H4 (cell line): ENCODE data around the gene CFAP157. TPM values are rescaled to one million over a fixed set of nuclear protein-coding genes. Genes with fewer than 3 reads are reported as not detected.
"Not testable (repeated sequence)": the region's sequence is repeated elsewhere in the genome, so short reads cannot be mapped to it uniquely, and the experiment has no call there.

Source experiments
- DNase-seq: peaks from one replicate; pipeline ENCODE4 v3.0.0-alpha.2; 2015; ENCODE audit warnings: low spot score
- total RNA-seq: library from RNA; depleted of rRNA; stranded (reverse); fragments of >200 nt; shearing (Covaris generic); gene quantifications from 2 replicates; pipeline ENCODE4 v1.2.3, GENCODE V29; 2014

The CFAP157 gene
- total RNA-seq, 1 experiment from 2014 or later, result not detected

DNA sequence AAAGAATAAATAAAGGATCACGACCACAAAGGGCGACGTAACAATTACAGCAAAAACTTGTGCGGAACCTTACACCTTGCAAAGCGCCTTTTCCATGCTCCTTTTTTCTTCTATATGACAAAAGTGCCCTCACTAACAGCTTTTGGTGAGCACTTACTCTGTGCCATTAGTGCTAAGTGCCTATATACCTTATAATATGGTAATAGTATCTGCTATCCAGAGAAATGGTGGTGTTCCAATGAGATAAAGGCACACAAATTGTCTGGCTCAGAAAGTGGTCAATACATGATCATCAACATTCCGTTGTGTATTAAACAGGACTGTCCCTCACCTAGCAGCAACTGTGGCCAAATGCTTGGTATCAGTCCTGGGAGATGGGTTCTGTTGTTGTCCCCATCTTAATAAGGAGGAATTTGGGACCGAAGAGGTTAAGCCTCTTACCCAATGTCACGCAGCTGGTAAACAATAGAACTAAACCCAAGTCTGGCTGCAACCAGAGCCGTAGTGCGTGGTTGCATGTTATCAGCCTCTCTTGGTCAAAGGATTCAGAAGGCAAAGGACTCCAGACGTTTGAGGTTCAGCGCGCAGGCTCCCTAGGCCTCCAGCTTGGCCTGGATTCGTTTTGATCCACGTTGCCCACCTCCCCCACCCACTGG is 28.9 kb downstream of the CFAP157 start:
- no peak for DNase-seq

DNA sequence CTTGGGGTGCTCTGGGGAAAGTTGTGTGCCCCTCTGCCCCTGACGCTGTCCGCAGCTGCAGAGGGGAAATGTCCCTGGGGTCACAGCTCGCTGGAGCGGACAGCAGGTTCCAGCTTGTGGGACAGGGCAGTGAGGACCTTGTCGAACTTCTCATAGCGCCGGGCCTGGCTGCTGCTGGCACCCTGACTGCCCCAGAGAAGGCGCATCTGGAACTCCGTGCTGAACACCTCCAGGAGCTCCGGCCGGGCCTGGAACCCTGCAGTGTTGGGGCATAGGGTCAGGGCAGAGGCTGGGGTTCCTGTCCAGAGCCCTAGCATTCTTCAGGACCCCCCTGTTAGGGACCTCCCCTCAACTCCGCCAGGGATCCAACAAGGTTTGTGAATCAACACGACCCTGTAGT is 31.9 kb downstream of the CFAP157 start:
- no peak for DNase-seq

DNA sequence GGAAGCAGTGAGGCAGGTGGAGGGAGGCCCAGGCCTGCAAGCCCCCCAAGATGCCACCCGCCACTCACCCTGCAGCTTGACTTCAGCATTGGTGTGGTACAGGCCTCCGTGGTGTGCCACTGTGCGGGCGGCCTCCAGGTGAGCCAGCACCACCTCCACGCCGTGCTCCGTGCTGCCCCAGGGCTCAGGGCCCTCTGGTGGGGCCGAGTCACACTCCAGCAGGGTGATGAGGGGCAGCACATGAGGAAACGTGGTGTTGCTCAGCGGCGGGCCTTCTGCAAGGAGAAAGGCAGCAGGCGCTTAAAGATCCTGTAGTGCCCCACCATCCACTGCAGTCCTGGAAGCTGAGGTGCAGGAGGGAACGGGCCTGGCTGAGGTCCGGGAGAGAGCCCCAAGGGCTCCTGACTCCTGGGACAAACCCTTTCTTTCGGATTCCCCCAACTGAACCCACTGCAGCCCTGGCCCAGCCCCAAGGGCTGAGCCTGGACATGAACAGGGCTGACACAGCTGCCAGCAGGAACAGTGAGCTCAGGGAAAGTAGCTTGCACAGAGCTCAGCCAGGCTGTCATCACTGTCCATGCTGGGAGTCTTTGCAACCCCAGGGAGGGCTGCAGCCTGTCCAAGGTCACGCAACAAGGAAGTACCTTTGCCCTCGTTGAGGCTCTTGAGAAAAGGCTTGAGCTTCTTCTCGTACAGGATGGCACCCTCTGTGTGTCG is 33.0 kb downstream of the CFAP157 start:
- DNase-seq, result no peak

DNA sequence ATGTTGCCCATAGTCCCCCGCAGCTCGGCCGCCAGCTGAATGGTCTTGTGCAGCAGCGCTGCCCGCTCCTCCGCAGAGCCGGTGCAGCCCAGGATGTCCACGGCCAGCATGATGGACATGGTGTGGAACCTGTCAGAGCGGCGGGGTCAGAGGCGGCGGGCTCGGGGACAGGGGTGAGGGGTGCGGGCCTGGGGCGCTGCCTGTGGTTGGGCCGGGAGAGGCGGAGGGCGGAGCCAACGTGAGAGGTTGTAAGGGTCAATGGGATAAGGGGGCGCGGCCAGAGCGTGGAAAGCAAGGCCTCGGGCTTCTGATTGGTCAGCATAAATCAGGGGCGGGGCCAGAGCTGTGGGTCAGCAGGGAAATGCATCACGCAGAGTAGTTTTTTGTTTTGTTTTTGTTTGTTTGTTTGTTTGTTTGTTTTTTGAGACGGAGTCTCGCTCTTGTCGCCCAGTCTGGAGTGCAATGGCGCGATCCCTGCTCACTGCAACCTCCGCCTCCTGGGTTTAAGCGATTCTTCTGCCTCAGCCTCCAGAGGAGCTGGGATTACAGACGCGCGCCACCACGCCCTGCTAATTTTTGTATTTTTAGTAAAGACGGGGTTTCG is 35.1 kb downstream of the CFAP157 start:
- no peak for DNase-seq

DNA sequence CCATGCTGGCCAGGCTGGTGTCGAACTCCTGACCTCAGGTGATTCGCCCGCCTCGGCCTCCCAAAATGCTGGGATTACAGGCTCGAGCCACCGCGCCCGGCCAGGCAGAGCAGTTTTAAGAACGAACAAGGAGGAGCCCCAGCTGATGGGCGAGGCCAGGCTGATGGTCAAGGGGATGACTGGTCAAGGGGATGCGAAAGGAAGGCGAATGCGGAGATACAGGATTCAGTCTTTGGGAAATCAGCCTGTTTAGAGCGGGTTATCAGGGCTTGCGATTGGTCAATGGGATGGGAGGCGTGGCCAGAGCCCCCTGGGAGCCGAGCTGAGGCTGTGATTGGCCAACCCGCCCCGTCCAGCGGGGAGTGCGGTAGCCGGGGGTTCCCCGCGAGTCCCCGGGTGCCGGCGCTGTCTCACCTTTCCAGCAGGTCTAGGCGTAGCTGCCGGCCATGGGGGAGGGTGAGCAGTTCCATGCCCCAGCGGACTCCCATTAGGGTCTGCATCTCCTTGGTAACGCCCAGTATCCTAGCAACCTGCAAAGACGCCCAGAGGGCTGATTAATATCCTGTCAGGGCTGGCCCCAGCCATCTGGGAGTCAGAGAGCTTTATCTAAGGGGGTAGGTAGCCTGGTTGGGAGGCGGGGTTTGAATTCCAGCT is 35.8 kb downstream of the CFAP157 start:
- no peak for DNase-seq

DNA sequence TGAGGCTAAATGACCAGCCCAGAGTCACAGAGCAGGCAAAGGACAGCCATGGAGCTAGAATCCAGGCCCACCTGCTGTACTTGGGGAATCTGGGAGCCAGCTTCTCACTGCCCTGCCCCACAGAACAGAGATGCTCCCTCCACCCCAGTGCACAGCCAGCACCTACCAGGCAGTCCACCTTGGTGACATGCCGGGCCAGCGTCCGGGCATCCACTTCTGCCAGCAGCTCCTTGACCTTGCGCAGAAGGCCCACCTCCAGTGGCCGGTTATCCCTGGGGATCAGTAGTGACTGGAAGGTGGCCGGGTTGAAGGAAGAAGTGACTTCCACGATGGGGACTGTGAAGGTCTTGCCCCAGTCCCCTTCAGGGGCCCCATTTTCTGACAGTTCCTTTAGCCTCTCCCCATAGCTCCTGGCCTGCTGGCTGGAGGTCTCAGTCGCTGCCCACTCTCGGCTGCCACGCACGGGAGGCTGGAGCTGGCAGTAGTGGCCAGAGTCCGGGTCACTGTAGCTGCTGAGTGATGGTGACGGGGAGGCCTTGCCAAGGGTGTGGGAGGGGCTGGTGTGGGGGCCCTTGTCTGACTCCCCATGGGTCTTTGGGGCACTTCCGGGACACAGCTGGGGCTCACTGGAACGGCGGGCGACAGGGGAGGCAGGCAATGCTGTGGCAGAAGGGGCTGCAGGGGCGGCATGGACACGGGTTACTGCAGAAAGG is 37.8 kb downstream of the CFAP157 start:
- no peak for DNase-seq

DNA sequence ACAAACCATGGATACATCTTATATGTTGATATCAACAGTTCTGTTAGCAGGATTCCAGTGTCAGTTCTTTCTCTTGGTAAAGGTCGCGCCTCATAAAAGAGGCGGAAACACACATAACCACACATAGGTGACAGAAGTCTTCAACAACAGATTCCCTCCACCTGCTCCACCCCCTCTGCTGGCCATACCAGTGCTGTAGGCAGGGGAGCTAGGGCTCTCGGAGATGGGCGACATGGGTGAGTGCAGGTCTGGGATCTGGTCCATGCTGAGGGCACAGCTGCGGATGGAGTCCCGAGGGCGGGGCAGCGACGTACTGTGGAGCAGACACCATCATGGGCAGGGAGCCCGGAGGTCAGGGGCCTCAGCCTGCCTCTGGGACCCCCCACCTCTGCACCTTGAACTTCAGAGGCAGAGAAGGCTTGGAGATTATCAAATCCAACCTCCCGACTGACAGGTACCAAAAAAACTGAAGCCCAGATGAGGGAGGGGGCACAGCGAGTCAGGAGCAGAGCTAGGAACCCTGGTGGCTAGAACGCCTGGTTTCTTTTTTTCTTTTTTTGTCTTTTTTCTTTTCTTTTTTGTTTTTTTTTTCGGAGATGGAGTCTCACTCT is 40.3 kb downstream of the CFAP157 start:
- no peak for DNase-seq

DNA sequence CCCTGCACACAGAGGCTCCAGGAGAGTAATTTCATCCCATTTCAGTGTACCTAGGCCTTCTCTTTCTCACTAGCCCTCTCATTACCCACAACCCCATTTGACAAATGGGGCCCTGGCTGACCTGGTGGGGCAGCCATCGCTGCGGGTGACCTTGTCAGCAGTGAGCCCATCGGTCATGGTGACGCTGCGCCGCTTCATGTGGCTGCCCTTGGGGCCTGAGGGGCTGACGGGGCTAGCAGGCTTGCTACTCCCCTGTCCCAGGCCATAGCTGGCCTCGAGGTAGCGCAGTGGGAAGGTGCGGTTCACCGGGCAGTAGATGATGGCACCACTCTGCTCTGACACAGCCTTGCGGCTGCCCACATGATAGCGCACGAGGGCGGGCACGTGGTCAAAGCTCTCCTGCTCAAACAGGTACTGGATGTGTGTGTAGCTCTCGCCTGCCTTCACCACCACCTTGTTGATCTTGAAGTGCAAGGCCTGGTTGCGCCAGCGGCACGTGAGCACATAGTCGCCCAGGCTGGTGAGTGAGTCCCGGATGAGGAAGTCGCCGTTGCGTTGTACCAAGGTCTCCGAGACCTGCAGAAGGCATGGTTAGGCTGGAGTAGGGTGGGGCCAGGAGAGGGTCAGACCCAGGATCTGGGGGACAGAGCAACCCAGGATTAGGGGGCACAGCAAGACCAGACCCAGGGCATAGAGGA is 42.5 kb downstream of the CFAP157 start:
- no peak for DNase-seq

DNA sequence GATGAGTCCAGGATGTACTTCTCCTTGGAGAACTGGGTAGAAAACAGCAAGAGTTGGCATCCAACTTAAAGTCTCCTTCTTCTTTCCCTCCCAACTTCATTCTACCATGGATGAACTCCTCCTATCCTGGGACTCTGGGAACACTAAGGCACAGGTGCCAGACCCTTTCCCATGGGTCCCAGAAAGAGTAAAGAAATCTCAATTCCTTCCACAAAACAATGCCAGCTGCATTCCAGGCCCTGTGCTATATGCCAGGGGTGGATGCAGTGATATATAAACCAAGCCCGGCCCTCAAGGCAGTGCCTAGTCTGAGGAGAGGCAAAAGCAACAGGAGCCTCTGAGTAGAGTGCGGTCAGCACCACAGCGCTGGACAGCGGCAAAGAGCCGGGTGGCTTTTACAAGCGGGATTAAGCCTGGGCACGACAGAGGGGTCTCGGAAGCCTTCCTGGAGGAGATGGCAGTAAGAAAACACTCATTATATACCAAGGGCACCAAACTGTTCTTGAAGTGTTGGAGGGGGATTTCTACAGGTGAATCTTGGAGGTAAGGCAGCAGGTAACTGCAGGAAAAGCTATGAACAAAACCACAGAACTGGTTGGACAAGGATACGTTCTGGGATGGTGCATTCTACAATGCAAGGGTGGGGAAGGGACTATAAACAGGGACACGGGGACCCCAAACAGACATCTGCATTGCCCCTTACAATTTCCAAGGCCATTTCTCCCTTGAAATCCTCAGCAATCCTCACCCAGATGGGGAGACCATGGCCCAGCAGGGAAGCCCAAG is 44.7 kb downstream of the CFAP157 start:
- DNase-seq, result no peak

DNA sequence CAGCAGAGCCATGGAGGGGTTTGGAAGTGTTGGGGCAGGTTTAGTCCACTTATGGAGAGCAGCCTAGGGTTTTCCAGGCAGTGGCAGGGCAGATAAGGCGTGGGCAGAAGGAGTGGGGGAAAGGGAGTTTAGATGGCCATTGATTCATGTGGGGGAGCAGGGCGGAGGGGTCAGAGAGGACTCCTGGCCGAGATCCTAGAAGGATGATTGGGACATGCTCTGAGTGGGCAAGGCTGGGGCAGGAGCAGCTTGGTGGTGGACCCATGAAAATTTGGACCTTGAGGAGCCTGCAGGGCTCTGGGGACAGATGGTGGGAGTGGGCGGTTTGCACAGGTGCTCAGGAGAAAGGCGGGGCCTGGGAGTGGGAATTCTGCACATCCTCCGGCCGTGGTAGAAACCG is 46.4 kb downstream of the CFAP157 start:
- no peak for DNase-seq

DNA sequence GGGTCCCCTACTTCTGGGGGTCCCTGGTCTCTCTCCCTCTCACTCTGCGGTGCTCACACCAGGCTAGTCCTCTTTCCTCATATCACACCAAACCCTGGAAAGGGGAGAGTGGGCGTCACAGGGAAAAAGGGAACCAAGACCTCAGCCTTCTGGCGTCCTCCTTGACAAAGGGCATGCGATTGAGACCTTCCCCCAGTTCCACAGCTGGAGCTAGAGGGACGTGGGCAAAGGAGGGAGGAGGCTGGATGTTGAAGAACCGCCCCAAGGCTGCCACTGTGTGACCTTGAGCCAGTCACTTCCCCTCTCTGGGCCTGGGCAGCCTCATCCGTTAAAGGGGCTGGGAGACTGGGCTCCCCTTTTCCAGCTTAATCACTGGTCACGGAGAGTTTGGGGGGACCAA is 46.8 kb downstream of the CFAP157 start:
- DNase-seq, result no peak

DNA sequence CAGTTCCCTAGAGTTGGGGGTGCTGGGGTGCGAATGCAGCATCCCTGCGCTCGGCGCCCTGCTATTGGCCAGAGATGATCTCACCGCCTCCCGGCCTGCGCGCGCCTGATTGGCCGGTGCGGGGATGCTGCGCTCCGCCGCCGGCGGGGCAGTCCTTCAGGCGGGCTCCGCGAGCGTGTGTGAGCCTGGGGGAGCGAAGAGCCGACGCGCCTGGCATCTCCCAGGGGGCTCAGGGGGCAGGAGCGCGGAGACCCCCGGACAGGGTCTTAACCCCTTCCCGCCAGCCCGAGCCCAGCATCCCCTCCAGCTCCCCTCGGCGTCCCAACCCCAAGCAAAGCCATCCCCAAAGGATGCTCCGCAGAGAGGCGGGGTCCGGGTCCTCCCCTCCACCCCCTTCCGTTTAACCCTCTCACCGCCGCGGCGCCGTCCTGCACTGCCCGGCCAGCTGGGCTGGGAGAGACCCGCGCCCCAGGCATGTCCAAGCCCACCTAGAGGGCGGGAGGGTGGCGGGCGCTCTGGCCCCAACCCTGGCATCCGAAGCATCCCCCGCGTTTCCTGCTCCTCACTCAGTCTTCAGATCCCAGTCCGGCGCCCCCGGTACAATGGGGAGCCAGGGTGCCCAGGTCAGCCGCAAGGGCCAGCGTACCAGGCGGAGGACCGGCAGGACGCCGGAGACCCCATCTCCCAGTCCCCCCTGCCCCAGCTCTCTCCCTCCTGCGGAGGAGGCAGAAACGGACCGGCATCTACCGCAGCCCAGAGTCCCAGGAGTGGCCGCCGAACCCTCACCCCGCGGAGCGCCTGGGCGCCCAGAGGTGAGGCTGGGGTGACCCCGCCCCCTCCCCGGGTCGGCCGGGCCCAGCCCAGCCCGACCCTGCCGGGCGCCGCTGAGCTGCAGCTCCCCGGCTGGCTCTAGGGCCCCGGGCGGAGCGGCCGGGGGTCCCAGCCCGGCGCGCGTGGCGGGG is 47.6 kb downstream of the CFAP157 start:
- no peak for DNase-seq

DNA sequence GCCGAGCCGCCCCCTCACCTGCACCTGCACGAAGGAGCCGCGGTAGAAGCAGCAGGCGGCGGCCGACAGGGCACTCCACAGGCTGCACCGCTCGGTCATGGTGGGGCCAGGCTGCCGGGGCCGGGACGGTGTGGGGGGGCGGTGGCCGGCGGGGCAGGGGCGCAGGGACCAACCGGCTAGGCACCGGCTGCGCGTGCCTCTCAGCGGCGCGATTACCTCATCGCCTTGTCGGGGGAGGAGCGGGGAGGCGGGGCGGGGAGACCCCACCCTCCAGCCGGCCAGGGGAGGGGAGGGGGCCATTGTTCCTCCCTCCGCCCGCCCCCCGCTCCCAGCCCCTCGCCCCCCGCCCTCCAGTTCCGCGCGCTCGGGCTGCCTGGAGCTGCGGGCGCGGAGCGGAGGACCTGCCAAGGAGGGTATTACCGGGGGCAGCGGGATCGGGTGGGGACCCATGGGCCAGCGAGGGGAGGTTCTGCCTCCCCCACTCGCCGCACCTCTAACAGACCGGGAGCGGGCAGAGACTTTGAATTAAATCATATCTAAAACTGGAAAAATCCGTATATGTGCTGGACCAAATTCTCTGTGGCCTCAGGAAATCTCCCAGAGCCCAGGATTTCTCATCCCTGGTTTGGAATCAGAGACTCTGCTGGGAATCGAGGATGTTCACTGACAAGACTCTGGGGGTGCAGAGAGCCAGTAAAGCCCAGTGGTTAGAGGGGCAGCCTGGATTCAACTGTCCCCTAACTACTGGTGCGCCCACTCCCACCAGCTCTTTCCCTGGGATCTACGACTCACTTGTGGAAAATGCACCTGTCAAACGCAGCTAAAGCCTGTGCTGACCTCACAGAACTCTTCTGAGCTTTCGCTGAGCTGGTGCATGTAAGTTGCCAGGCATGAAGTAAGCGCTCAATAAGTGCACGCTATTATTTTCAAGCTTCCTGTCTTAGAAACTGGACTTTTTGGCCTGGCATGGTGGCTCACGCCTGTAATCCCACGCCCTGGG is 48.6 kb downstream of the CFAP157 start:
- DNase-seq, result no peak

DNA sequence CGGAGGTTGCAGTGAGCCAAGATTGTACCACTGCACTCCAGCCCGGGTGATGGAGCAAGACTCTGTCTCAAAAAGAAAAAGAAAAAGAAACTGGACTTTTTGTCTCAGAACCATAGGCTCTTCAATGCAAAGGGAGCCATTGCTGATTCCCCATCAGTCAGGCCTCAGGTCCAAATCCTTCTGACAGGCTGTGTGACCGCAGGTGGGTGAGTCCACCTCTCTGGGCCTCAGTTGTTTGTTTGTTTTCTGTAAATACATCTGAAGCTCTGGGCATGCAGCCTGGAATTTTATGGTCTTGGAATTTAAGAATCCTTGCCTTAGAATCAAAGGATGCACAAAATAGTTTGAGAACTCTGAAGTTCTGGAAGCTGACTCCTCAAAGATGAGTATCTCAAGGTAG is 49.4 kb downstream of the CFAP157 start:
- DNase-seq, result no peak

DNA sequence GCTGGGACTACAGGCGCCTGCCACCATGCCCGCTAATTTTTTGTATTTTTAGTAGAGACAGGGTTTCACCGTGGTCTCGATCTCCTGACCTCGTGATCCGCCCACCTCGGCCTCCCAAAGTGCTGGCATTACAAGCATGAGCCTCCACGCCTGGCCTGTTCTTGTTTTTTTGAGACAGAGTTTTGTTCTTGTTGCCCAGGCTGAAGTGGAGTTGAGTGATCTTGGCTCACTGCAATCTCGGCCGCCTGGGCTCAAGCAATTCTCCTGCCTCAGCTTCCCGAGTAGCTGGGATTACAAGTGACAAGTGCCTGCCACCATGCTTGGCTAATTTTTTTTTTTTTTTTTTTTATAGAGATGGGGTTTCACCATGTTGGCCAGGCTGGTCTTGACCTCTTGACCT is 50.0 kb downstream of the CFAP157 start:
- not testable (repeated sequence) for DNase-seq

DNA sequence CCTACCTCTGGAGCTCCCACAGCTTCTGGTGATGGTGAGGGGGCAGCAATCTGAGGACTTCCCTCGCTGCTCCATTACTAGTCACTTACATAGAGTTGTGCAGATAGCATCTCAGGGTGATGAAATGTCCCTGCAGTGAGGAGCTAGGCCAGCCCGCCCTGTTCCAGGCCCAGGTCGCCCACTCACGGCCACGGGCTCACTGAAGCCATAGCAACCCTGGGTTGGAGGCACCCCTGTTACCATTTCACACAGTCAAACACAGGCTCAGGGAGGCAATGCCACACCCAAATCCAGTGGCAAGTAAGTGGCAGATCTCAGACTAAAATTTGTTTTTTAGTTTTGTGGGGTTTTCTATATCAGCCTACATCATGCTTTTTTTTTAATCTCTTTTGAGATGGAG is 52.1 kb downstream of the CFAP157 start:
- no peak for DNase-seq

DNA sequence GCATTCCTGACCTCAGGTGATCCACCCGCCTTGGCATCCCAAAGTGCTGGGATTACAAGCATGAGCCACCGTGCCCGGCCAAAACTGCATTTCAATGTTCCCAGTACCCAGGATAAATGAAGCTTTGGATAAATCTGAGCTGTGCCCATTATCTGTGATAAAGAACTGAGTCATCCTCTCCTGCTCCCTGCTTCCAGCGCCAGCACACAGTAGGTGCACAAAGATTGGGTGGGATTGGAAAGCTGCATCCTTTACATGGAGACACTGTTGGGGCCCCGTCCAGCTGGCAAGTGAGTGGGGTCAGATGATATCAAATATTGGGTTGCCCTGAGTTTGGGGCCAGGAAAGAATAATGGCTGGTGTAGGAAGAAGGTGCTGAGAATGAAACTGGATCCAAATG is 54.3 kb downstream of the CFAP157 start:
- DNase-seq, result no peak

DNA sequence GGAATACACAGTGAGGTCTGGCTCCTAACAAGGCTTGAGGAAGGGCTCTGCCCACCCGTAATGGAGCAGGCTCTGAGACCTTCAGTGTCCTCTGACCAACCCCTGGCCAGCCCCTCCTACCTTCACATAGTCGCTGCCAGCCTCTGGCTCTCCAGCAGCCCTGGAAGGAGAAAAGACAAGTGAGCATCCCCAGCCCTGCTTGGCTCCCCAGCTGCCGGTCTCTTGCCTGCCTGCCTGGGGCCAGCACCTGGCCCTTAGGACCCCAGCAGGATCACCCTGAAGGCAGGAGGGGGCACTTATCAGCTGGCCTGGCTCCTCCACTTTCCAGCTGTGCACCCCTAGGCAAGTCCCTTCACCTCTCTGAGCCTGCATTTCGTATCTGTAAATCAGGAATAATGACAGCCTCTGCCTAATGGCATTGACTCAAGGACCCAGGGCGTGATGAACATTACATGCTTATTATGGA is 54.7 kb downstream of the CFAP157 start:
- no peak for DNase-seq
